HCT116 (cell line): ENCODE measurements around the gene CD247. TPM values are rescaled to one million over a fixed set of nuclear protein-coding genes. Genes with fewer than 3 reads are reported as not detected.

Experiments used
- ATAC-seq: fragments of 200-7000 bp; cut with Tn5 transposase; 2 replicates; pipeline ENCODE4 v1.9.1; 2020; ENCODE audit warnings: mild to moderate bottlenecking, moderate library complexity
- BruUV-seq: library from RNA; stranded (reverse); fragments of 400-500 nt; replicated peaks from 2 replicates; lab custom pipeline; 2021; lab: Mats Ljungman, UMichigan
- CTCF ChIA-PET: fragments of 300-600 bp; sonication (Branson Sonifier 250); formaldehyde crosslinking; loops from one replicate; lab custom pipeline; 2021; ENCODE audit warnings: antibody characterized with exemption; lab: Charles Lee
- POLR2A ChIA-PET: fragments of 300-600, 350-600 bp; sonication (Branson Sonifier 250); formaldehyde crosslinking; loops from one replicate; lab custom pipeline; 2021; ENCODE audit warnings: antibody characterized with exemption; lab: Charles Lee
- RAD21 ChIA-PET, 2 experiments: fragments of 300-600 bp; sonication (Branson Sonifier 250); formaldehyde crosslinking; loops; one replicate each; lab custom pipeline; 2023; ENCODE audit warnings: low total read pairs in 2 of 2; ENCODE audit not compliant: uncharacterized antibody in 2 of 2, unreplicated experiment in 2 of 2, low non-redundant PET in 1 of 2; lab: Charles Lee
- DNase-seq: peaks from one replicate; pipeline ENCODE4 v3.0.0-alpha.2; 2010; ENCODE audit warnings: low read depth, low spot score
- H2AFZ ChIP-seq: fragments of 200-600 bp; shearing (Covaris generic), sonication (generic); 2 replicates; pipeline ENCODE4 v1.6.1; 2017; ENCODE audit warnings: low read depth, mixed run types, mixed read lengths, antibody characterized with exemption, low read length; ENCODE audit not compliant: poor library complexity, severe bottlenecking
- H3K27ac ChIP-seq: 2 replicates; pipeline ENCODE4 v1.5.1; 2012; ENCODE audit warnings: low read depth, low read length
- H3K27me3 ChIP-seq: fragments of 200-600 bp; sonication (generic); 2 replicates; pipeline ENCODE4 v1.6.1; 2016; ENCODE audit warnings: mixed run types, low read length, mixed read lengths; ENCODE audit not compliant: insufficient read depth
- H3K36me3 ChIP-seq, 2 experiments: fragments of 200-500 bp in 1 of 2; fragments of 200-600 bp in 1 of 2; sonication (Bioruptor generic) in 1 of 2; sonication (generic) in 1 of 2; 2 replicates each; pipeline versions ENCODE4 v1.5.1 to v1.6.1; 2014 to 2016; ENCODE audit warnings: low read length in 2 of 2, inconsistent platforms in 1 of 2, mixed read lengths in 1 of 2, mixed run types in 1 of 2; ENCODE audit not compliant: insufficient read depth in 2 of 2, control insufficient read depth in 1 of 2
- H3K4me1 ChIP-seq, 2 experiments: fragments of 200-600 bp in 1 of 2; sonication (generic) in 1 of 2; 2 replicates each; pipeline versions ENCODE4 v1.5.1 to v1.6.1; 2012 to 2017; ENCODE audit warnings: low read length in 2 of 2, inconsistent platforms in 1 of 2, mild to moderate bottlenecking in 1 of 2, mixed read lengths in 1 of 2, mixed run types in 1 of 2, moderate library complexity in 1 of 2; ENCODE audit not compliant: insufficient read depth in 2 of 2, control insufficient read depth in 1 of 2
- H3K4me2 ChIP-seq: fragments of 200-600 bp; sonication (generic); 2 replicates; pipeline ENCODE4 v1.6.1; 2017; ENCODE audit warnings: mixed run types, low read length, mixed read lengths
- H3K4me3 ChIP-seq, 2 experiments: fragments of 200-600 bp in 1 of 2; sonication (generic) in 1 of 2; replicated peaks in 1 of 2; 2 replicates each; pipeline ENCODE4 v1.5.1; 2011 to 2016; ENCODE audit warnings: low read length in 2 of 2, control low read depth in 1 of 2, low read depth in 1 of 2, mild to moderate bottlenecking in 1 of 2, mixed read lengths in 1 of 2, mixed run types in 1 of 2
- H3K79me2 ChIP-seq: fragments of 200-600 bp; sonication (generic); 2 replicates; pipeline ENCODE4 v1.6.1; 2017; ENCODE audit warnings: mild to moderate bottlenecking, mixed run types, low read length, moderate library complexity, mixed read lengths; ENCODE audit not compliant: insufficient read depth
- H3K9ac ChIP-seq: fragments of 200-600 bp; sonication (generic); 2 replicates; pipeline ENCODE4 v1.6.1; 2016; ENCODE audit warnings: low read length, mixed read lengths
- H3K9me2 ChIP-seq: fragments of 200-600 bp; sonication (generic), shearing (Covaris generic); 2 replicates; pipeline ENCODE4 v1.6.1; 2017; ENCODE audit warnings: mixed run types, mild to moderate bottlenecking, moderate library complexity; ENCODE audit not compliant: insufficient read depth
- H3K9me3 ChIP-seq, 2 experiments: fragments of 200-500 bp in 1 of 2; fragments of 200-600 bp in 1 of 2; sonication (Bioruptor generic) in 1 of 2; sonication (generic) in 1 of 2; 2 replicates each; pipeline ENCODE4 v1.6.1; 2014 to 2017; ENCODE audit warnings: low read length in 2 of 2, mixed read lengths in 2 of 2, inconsistent platforms in 1 of 2, low read depth in 1 of 2, mild to moderate bottlenecking in 1 of 2, mixed run types in 1 of 2, moderate library complexity in 1 of 2; ENCODE audit not compliant: control insufficient read depth in 1 of 2, insufficient read depth in 1 of 2
- H4K20me1 ChIP-seq: fragments of 200-600 bp; sonication (generic), shearing (Covaris generic); 2 replicates; pipeline ENCODE4 v1.6.1; 2017; ENCODE audit warnings: mixed run types, mild to moderate bottlenecking, moderate library complexity; ENCODE audit not compliant: insufficient read depth
- CBX3 ChIP-seq: IDR thresholded peaks from 2 replicates; pipeline ENCODE4 v1.6.1; 2012; ENCODE audit warnings: low read depth
- ELF1 ChIP-seq: IDR thresholded peaks from 2 replicates; pipeline ENCODE4 v1.6.1; 2012; ENCODE audit warnings: low read depth, borderline replicate concordance
- EZH2 ChIP-seq: fragments of 200-600 bp; sonication (generic); IDR thresholded peaks from 2 replicates; pipeline ENCODE4 v1.6.1; 2017; ENCODE audit warnings: antibody characterized with exemption, mixed run types
- EZH2phosphoT487 ChIP-seq: fragments of 200-600 bp; IDR thresholded peaks from 2 replicates; pipeline ENCODE4 v1.6.1; 2018; ENCODE audit warnings: antibody characterized with exemption, borderline replicate concordance
- POLR2AphosphoS5 ChIP-seq: IDR thresholded peaks from 2 replicates; pipeline ENCODE4 v1.6.1; 2011; ENCODE audit warnings: mild to moderate bottlenecking, low read depth, low read length, moderate library complexity
- SIN3A ChIP-seq: IDR thresholded peaks from 2 replicates; pipeline ENCODE4 v1.6.1; 2012; ENCODE audit warnings: low read depth
- SP1 ChIP-seq: IDR thresholded peaks from 2 replicates; pipeline ENCODE4 v1.6.1; 2012; ENCODE audit warnings: low read depth
- YY1 ChIP-seq: IDR thresholded peaks from 2 replicates; pipeline ENCODE4 v1.6.1; 2011; ENCODE audit warnings: low read length, low read depth, moderate library complexity, mild to moderate bottlenecking; ENCODE audit not compliant: insufficient replicate concordance; ENCODE audit errors: extremely low read depth
- ZFX ChIP-seq: fragments of 450-650 bp; IDR thresholded peaks from 2 replicates; pipeline ENCODE4 v1.6.1; 2017
- ZNF274 ChIP-seq: fragments of 200-500 bp; sonication (Bioruptor generic); IDR thresholded peaks from 2 replicates; pipeline ENCODE4 v1.6.1; 2014; ENCODE audit warnings: mild to moderate bottlenecking, low read depth, low read length, inconsistent platforms
- intact Hi-C: fragments of 100-400 bp; cut with micrococcal nuclease; formaldehyde crosslinking; loops from 2 replicates; pipeline ENCODE4 v1.10.0; 2022
- total RNA-seq: library from RNA; stranded (reverse); gene quantifications from one replicate; pipeline ENCODE4 v1.2.1, GENCODE V29; 2021; ENCODE audit not compliant: unreplicated experiment
- TF ChIP-seq, protein P1 (sequence below), 3 experiments: fragments of 200-600 bp in 1 of 3; sonication (generic) in 1 of 3; IDR thresholded peaks in 2 of 3; conservative IDR thresholded peaks in 1 of 3; 2 replicates each; pipeline ENCODE4 v1.5.1; 2012 to 2017; ENCODE audit warnings: low read depth in 2 of 3, low read length in 2 of 3, antibody characterized with exemption in 1 of 3, borderline replicate concordance in 1 of 3, control low read depth in 1 of 3, mild to moderate bottlenecking in 1 of 3, mixed read lengths in 1 of 3, mixed run types in 1 of 3, moderate library complexity in 1 of 3; ENCODE audit not compliant: insufficient read depth in 1 of 3
- TF ChIP-seq, protein P2 (sequence below): IDR thresholded peaks from 2 replicates; pipeline ENCODE4 v1.6.1; 2012
- TF ChIP-seq, protein P3 (sequence below): IDR thresholded peaks from 2 replicates; pipeline ENCODE4 v1.6.1; 2012; ENCODE audit warnings: low read depth

The CD247 gene
- total RNA-seq, 1 experiment from 2014 or later = 0.57 TPM

DNA sequence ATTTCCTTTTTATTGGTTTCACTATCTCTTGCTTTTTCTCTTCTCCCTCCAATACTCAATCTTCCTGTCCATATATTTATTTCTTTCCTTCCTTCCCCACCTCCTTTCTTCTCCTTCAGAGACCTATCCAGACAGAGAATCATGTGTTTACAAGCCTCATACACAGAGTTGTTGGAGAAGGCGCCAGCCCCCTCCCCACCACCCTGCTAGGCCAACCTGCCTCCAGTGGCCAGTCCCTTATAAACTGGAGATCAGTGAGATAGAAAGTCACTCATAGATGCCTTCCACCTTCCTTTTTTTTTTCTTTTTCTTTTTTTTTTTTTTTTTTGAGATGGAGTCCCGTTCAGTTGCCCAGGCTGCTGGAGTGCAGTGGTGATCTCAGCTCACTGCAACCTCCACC is 53.3 kb downstream of the CD247 start:
- ATAC-seq = no peak
- TF ChIP-seq EZH2phosphoT487 (no peak), SIN3A (no peak), ZFX (no peak), ELF1 (no peak), SP1 (no peak), CBX3 (no peak), YY1 (no peak), EZH2 (no peak), ZNF274 (no peak), POLR2AphosphoS5 (no peak)
- TF ChIP-seq, protein P1, sequence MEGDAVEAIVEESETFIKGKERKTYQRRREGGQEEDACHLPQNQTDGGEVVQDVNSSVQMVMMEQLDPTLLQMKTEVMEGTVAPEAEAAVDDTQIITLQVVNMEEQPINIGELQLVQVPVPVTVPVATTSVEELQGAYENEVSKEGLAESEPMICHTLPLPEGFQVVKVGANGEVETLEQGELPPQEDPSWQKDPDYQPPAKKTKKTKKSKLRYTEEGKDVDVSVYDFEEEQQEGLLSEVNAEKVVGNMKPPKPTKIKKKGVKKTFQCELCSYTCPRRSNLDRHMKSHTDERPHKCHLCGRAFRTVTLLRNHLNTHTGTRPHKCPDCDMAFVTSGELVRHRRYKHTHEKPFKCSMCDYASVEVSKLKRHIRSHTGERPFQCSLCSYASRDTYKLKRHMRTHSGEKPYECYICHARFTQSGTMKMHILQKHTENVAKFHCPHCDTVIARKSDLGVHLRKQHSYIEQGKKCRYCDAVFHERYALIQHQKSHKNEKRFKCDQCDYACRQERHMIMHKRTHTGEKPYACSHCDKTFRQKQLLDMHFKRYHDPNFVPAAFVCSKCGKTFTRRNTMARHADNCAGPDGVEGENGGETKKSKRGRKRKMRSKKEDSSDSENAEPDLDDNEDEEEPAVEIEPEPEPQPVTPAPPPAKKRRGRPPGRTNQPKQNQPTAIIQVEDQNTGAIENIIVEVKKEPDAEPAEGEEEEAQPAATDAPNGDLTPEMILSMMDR (IDR thresholded peaks at IDR 0.05 in 2 of 3, conservative IDR thresholded peaks at IDR 0.05 in 1 of 3; ENCODE audit: borderline replicate concordance in 1 of 3, insufficient read depth in 1 of 3, low read depth in 2 of 3, low read length in 2 of 3) = no peak
- TF ChIP-seq, protein P2, sequence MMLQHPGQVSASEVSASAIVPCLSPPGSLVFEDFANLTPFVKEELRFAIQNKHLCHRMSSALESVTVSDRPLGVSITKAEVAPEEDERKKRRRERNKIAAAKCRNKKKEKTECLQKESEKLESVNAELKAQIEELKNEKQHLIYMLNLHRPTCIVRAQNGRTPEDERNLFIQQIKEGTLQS = no peak
- TF ChIP-seq, protein P3, sequence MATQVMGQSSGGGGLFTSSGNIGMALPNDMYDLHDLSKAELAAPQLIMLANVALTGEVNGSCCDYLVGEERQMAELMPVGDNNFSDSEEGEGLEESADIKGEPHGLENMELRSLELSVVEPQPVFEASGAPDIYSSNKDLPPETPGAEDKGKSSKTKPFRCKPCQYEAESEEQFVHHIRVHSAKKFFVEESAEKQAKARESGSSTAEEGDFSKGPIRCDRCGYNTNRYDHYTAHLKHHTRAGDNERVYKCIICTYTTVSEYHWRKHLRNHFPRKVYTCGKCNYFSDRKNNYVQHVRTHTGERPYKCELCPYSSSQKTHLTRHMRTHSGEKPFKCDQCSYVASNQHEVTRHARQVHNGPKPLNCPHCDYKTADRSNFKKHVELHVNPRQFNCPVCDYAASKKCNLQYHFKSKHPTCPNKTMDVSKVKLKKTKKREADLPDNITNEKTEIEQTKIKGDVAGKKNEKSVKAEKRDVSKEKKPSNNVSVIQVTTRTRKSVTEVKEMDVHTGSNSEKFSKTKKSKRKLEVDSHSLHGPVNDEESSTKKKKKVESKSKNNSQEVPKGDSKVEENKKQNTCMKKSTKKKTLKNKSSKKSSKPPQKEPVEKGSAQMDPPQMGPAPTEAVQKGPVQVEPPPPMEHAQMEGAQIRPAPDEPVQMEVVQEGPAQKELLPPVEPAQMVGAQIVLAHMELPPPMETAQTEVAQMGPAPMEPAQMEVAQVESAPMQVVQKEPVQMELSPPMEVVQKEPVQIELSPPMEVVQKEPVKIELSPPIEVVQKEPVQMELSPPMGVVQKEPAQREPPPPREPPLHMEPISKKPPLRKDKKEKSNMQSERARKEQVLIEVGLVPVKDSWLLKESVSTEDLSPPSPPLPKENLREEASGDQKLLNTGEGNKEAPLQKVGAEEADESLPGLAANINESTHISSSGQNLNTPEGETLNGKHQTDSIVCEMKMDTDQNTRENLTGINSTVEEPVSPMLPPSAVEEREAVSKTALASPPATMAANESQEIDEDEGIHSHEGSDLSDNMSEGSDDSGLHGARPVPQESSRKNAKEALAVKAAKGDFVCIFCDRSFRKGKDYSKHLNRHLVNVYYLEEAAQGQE = no peak
- TF ChIP-seq, all 23 proteins: peak for 0
- ChIA-PET RAD21 (interaction anchor here in 1 of 2 experiments (0.7 kb wide), 1 partner anchor 361 kb away, joined by 3 read pairs; no protein-coding TSS in a partner anchor), CTCF (no interaction called here), POLR2A (interaction anchor here (1.8 kb wide), 1 partner anchor 10 kb away, joined by 4 read pairs; no protein-coding TSS in a partner anchor)
- H3K27ac ChIP-seq = no peak overlapping the region
- H3K79me2 ChIP-seq = no peaks in the 10 kb centered on the region
- no peaks in the 10 kb centered on the region for H3K9me3 ChIP-seq
- H3K27me3 ChIP-seq = no peaks in the 10 kb centered on the region
- no peak overlapping the region for H3K4me3 ChIP-seq
- no peak overlapping the region for H3K4me2 ChIP-seq
- H3K9ac ChIP-seq = no peak overlapping the region
- no peaks in the 10 kb centered on the region for H4K20me1 ChIP-seq
- no peaks in the 10 kb centered on the region for H3K36me3 ChIP-seq
- no peak for DNase-seq
- no peak overlapping the region for H2AFZ ChIP-seq
- no peaks in the 10 kb centered on the region for H3K4me1 ChIP-seq
- no TSS peak for BruUV-seq
- intact Hi-C loops = no loop called here
- H3K9me2 ChIP-seq = no peaks in the 10 kb centered on the region
